ENCODE data around the gene ZNF444. TPM values are rescaled to one million over a fixed set of nuclear protein-coding genes. Genes with fewer than 3 reads are reported as not detected.
A peak's percentile ranks its signal among the peaks of the same experiment; 100 is the strongest.

The ZNF444 gene
- total and polyA plus RNA-seq, 2 of the 8 experiments (the other 6 are each of a cell fraction or from before 2014, with no cell fraction given) = 49.5 to 54.5 TPM

GRCh38 chr19:56120371-56121179, 20.5 kb upstream of the ZNF444 start:
- Histone ChIP-seq H3K4me3 (ENCODE audit: extremely low read depth in 1 of 4, insufficient read depth in 2 of 4, low read depth in 3 of 4, low read length in 4 of 4) (peak overlapping the region; percentile 49 to 91 (median 77)), H3K14ac (ENCODE audit: insufficient read length) (no peak overlapping the region), H4K91ac (replicated peaks; ENCODE audit: insufficient read length, low read length) (peak overlapping the region; percentile 92), H2BK120ac (replicated peaks; ENCODE audit: low read depth, low read length) (no peak overlapping the region), H3K23me2 (ENCODE audit: low read depth, low read length) (peaks cover 8% of the 10 kb centered on the region), H4K8ac (ENCODE audit: extremely low read depth, insufficient read depth, low read length) (peak overlapping the region; percentile 66; the same call in 1 of the 2 replicates), H2AFZ (ENCODE audit: low read length) (no peak overlapping the region), H3K36me3 (ENCODE audit: control insufficient read depth in 2 of 4, insufficient read depth in 4 of 4, low read length in 3 of 4) (0 out of 8 replicates have a peak, but pooled peaks cover 0 to 3% (median under 1%) of the 10 kb centered on the region in 4 experiments), H3K4me1 (replicated peaks in 1 of 4; ENCODE audit: control insufficient read depth in 3 of 4, insufficient read depth in 4 of 4, low read length in 3 of 4) (peaks cover 0 to 16% (median 12%) of the 10 kb centered on the region in 4 experiments; a peak in 6 of 7 replicates), H4K5ac (ENCODE audit: insufficient read length, low read depth, low read length) (peak overlapping the region; percentile 15), H3K9me3 (ENCODE audit: insufficient read depth in 2 of 2, low read depth in 1 of 2, low read length in 1 of 2) (no peaks in the 10 kb centered on the region), H2BK12ac (ENCODE audit: low read depth, low read length) (no peak overlapping the region), H3K4me2 (ENCODE audit: insufficient read depth in 1 of 2, low read depth in 2 of 2, low read length in 2 of 2) (peak overlapping the region; percentile 77 to 82), H3K56ac (replicated peaks; ENCODE audit: insufficient read length, low read depth, low read length) (peak overlapping the region; percentile 51), H3K79me2 (ENCODE audit: control insufficient read depth in 1 of 2, insufficient read depth in 2 of 2, low read length in 2 of 2) (peaks cover 41 to 49% of the 10 kb centered on the region in 2 experiments), H2BK20ac (ENCODE audit: low read length) (no peak overlapping the region), H2AK5ac (ENCODE audit: low read depth, low read length) (no peak overlapping the region), H3K4ac (replicated peaks; ENCODE audit: insufficient read length, low read depth, low read length) (peak overlapping the region; percentile 27), H3K9ac (replicated peaks in 1 of 4; ENCODE audit: extremely low read depth in 1 of 4, low read depth in 3 of 4, low read length in 3 of 4) (peak overlapping the region; percentile 79 to 90 (median 84)), H3K18ac (ENCODE audit: extremely low read depth, low read length) (no peak overlapping the region; the same call in 1 of the 2 replicates), H2BK5ac (ENCODE audit: low read depth, low read length) (peak overlapping the region; percentile 86; the same call in 1 of the 2 replicates), H3K23ac (ENCODE audit: insufficient read length) (no peak overlapping the region), H3K79me1 (ENCODE audit: low read depth, low read length) (peaks cover 5% of the 10 kb centered on the region), H4K20me1 (replicated peaks in 1 of 2; ENCODE audit: control insufficient read depth in 1 of 2, insufficient read depth in 2 of 2, low read length in 2 of 2) (peaks cover 19 to 23% of the 10 kb centered on the region in 2 experiments), H3K27ac (ENCODE audit: low read depth, low read length) (peak overlapping the region; percentile 85), H3K27me3 (replicated peaks in 1 of 4; ENCODE audit: control insufficient read depth in 3 of 4, extremely low read depth in 1 of 4, insufficient read depth in 3 of 4, low read length in 3 of 4) (no peaks in the 10 kb centered on the region; a peak in 1 of 7 replicates), H2BK15ac (ENCODE audit: low read length) (no peak overlapping the region)
- ChIA-PET CTCF (ENCODE audit: partially characterized antibody) (interaction anchor here (0.6 to 2.1 kb wide), 2 partner anchors 15 to 18 kb away, joined by 3 to 4 read pairs; no protein-coding TSS in a partner anchor), POLR2A (ENCODE audit: partially characterized antibody) (interaction anchor here (0.6 to 7.0 kb wide), 10 partner anchors 12 to 40 kb away, joined by 3 to 51 read pairs (median 4); partner anchors contain the start of gene ZNF444)
- peak in 1 of 2 experiments; percentile 73 for DNase-seq (ENCODE audit: low read depth in 1 of 2, low spot score in 2 of 2)
- no peak for FAIRE-seq
- 4% methylated on average over 9 of the region's 99 CpGs; no CpG with 5 or more reads in 1 of the 2 experiments for WGBS, 2 experiments (ENCODE audit: extremely low coverage in 1 of 2, insufficient coverage in 1 of 2, insufficient read length in 1 of 2, insufficient replicate concordance in 2 of 2, low coverage in 1 of 2, low lambda C conversion rate in 2 of 2, missing lambda C conversion rate in 1 of 2)
- TF ChIP-seq BCL11A (IDR thresholded peaks at IDR 0.05; ENCODE audit: low read depth in 2 of 2, low read length in 2 of 2) (no peak), EP300 (IDR thresholded peaks at IDR 0.05; ENCODE audit: borderline replicate concordance in 1 of 2, low read depth in 2 of 2, low read length in 2 of 2) (no peak), ASH2L (IDR thresholded peaks at IDR 0.05; ENCODE audit: low read length) (peak; percentile 64), FOSL1 (IDR thresholded peaks at IDR 0.05; ENCODE audit: insufficient read depth, low read depth, low read length) (no peak), NANOG (IDR thresholded peaks at IDR 0.05; ENCODE audit: insufficient read depth, low read depth, low read length, poor library complexity, severe bottlenecking) (no peak), KDM4A (IDR thresholded peaks at IDR 0.05; ENCODE audit: low read depth, low read length, severe bottlenecking) (no peak), TEAD4 (IDR thresholded peaks at IDR 0.05; ENCODE audit: low read depth, low read length) (no peak), BRCA1 (IDR thresholded peaks at IDR 0.05; ENCODE audit: low read depth, low read length) (no peak), RNF2 (IDR thresholded peaks at IDR 0.05; ENCODE audit: borderline replicate concordance, low read depth, low read length, missing control alignments, poor library complexity, severe bottlenecking) (no peak)
- TF ChIP-seq, protein P1, sequence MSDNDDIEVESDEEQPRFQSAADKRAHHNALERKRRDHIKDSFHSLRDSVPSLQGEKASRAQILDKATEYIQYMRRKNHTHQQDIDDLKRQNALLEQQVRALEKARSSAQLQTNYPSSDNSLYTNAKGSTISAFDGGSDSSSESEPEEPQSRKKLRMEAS (IDR thresholded peaks at IDR 0.05) = peak; percentile 60

Data from H1 (cell line).